Prostate gland (tissue), 2 donors: Measurements from ENCODE around the gene MTHFD2L.

Source experiments
- POLR2AphosphoS5 ChIP-seq: sonication (generic); formaldehyde crosslinking; IDR thresholded peaks from one replicate; pipeline ENCODE4 v1.6.1; 2017; ENCODE audit warnings: antibody characterized with exemption
- TF ChIP-seq, protein P1 (sequence below), 4 experiments: fragments of 200-600 bp in 2 of 4; fragments of 450-650 bp in 2 of 4; sonication (generic) in 2 of 4; IDR thresholded peaks; 1 replicate in 3 of 4; 2 replicates in 1 of 4; pipeline ENCODE4 v1.5.1; 2016 to 2019; ENCODE audit warnings: antibody characterized with exemption in 4 of 4, mild to moderate bottlenecking in 2 of 4, moderate library complexity in 2 of 4

GRCh38 chr4:74166818-74167217, 8.9 kb downstream of the MTHFD2L start:
- TF ChIP-seq, protein P1, sequence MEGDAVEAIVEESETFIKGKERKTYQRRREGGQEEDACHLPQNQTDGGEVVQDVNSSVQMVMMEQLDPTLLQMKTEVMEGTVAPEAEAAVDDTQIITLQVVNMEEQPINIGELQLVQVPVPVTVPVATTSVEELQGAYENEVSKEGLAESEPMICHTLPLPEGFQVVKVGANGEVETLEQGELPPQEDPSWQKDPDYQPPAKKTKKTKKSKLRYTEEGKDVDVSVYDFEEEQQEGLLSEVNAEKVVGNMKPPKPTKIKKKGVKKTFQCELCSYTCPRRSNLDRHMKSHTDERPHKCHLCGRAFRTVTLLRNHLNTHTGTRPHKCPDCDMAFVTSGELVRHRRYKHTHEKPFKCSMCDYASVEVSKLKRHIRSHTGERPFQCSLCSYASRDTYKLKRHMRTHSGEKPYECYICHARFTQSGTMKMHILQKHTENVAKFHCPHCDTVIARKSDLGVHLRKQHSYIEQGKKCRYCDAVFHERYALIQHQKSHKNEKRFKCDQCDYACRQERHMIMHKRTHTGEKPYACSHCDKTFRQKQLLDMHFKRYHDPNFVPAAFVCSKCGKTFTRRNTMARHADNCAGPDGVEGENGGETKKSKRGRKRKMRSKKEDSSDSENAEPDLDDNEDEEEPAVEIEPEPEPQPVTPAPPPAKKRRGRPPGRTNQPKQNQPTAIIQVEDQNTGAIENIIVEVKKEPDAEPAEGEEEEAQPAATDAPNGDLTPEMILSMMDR (IDR thresholded peaks at IDR 0.05) = no peak
- TF ChIP-seq POLR2AphosphoS5 = no peak
